K562 (cell line): ENCODE measurements around the gene KCNK1. TPM values are rescaled to one million over a fixed set of nuclear protein-coding genes. Genes with fewer than 3 reads are reported as not detected.
A peak's percentile ranks its signal among the peaks of the same experiment; 100 is the strongest.

Experiments
- BCL6 ChIP-seq: fragments of 250-450 bp; sonication (Bioruptor Pico); IDR thresholded peaks from 2 replicates; pipeline ENCODE4 v1.4.0; 2020
- CBFA2T2 ChIP-seq: fragments of 450-650 bp; conservative IDR thresholded peaks from 2 replicates; pipeline ENCODE4 v1.6.1; 2017; ENCODE audit warnings: mild to moderate bottlenecking
- CXXC5 ChIP-seq: fragments of 250-450 bp; sonication (Bioruptor Pico); IDR thresholded peaks from 2 replicates; pipeline ENCODE4 v1.8.0; 2022; ENCODE audit warnings: inconsistent platforms, mild to moderate bottlenecking, moderate library complexity
- HDAC3 ChIP-seq: fragments of 450-650 bp; IDR thresholded peaks from 2 replicates; pipeline ENCODE4 v1.6.1; 2018; ENCODE audit warnings: borderline replicate concordance, mild to moderate bottlenecking, moderate library complexity; ENCODE audit not compliant: partially characterized antibody
- LARP7 ChIP-seq: fragments of 450-650 bp; IDR thresholded peaks from 2 replicates; pipeline ENCODE4 v1.6.1; 2016
- LEF1 ChIP-seq: fragments of 450-650 bp; IDR thresholded peaks from 2 replicates; pipeline ENCODE4 v1.6.1; 2016; ENCODE audit warnings: mild to moderate bottlenecking
- MAZ ChIP-seq, 2 experiments: fragments of 450-650 bp in 1 of 2; sonication (generic) in 1 of 2; formaldehyde crosslinking; IDR thresholded peaks in 1 of 2; conservative IDR thresholded peaks in 1 of 2; 2 replicates each; pipeline versions ENCODE4 v1.4.0 to v1.5.0; 2020; ENCODE audit warnings: mild to moderate bottlenecking in 1 of 2, missing genetic modification reagents in 1 of 2
- MTA2 ChIP-seq: fragments of 450-650 bp; IDR thresholded peaks from 2 replicates; pipeline ENCODE4 v1.6.1; 2016; ENCODE audit warnings: low read depth
- MYNN ChIP-seq, 2 experiments: sonication (generic); formaldehyde crosslinking in 1 of 2; IDR thresholded peaks; 2 replicates each; pipeline versions ENCODE4 v1.5.0 to v1.6.1; 2016 to 2020; ENCODE audit warnings: antibody characterized with exemption in 1 of 2, missing genetic modification reagents in 1 of 2
- NCOA1 ChIP-seq: fragments of 450-650 bp; IDR thresholded peaks from 2 replicates; pipeline ENCODE4 v1.6.1; 2016; ENCODE audit warnings: low read depth
- PCBP2 ChIP-seq: fragments of 200-400 bp; formaldehyde crosslinking; IDR thresholded peaks from 2 replicates; pipeline ENCODE4 v1.6.1; 2018; ENCODE audit warnings: low read length, low read depth, mild to moderate bottlenecking, moderate library complexity; ENCODE audit not compliant: poor library complexity, severe bottlenecking
- POLR3A ChIP-seq: IDR thresholded peaks from 2 replicates; pipeline ENCODE4 v1.6.1; 2011; ENCODE audit warnings: borderline replicate concordance, mild to moderate bottlenecking, moderate library complexity; ENCODE audit not compliant: insufficient read length, insufficient read depth; ENCODE audit errors: extremely low read depth
- RBM14 ChIP-seq: fragments of 200-400 bp; formaldehyde crosslinking; IDR thresholded peaks from 2 replicates; pipeline ENCODE4 v1.6.1; 2018; ENCODE audit warnings: low read depth, mild to moderate bottlenecking, low read length, moderate library complexity, borderline replicate concordance; ENCODE audit not compliant: insufficient read depth
- SIX5 ChIP-seq, 2 experiments: IDR thresholded peaks; 2 replicates each; pipeline ENCODE4 v1.6.1; 2011; ENCODE audit warnings: low read length in 2 of 2, borderline replicate concordance in 1 of 2, low read depth in 1 of 2, mild to moderate bottlenecking in 1 of 2, moderate library complexity in 1 of 2; ENCODE audit not compliant: insufficient read depth in 1 of 2
- SMAD1 ChIP-seq: fragments of 150-350 bp; IDR thresholded peaks from 2 replicates; pipeline ENCODE4 v1.6.1; 2014; ENCODE audit warnings: low read length, low read depth; ENCODE audit not compliant: partially characterized antibody
- SMARCA4 ChIP-seq: fragments of 450-650 bp; IDR thresholded peaks from 2 replicates; pipeline ENCODE4 v1.6.1; 2016
- WHSC1 ChIP-seq: IDR thresholded peaks from one replicate; pipeline ENCODE4 v1.6.1; 2012; ENCODE audit warnings: low read length, control low read depth, inconsistent platforms
- ZNF121 ChIP-seq: sonication (generic); formaldehyde crosslinking; conservative IDR thresholded peaks from 2 replicates; pipeline ENCODE4 v1.8.0; 2022; ENCODE audit warnings: missing genetic modification reagents
- ZNF134 ChIP-seq: fragments of 250-450 bp; sonication (Bioruptor Pico); conservative IDR thresholded peaks from 2 replicates; pipeline ENCODE4 v1.4.0; 2020
- ZNF384 ChIP-seq: IDR thresholded peaks from 2 replicates; pipeline ENCODE4 v1.6.1; 2012; ENCODE audit warnings: low read depth, low read length, improper control_type of control experiment
- polyA plus RNA-seq, 8 experiments: library from polyadenylated mRNA; depleted of rRNA in 4 of 8; stranded (reverse) in 5 of 8; unstranded in 3 of 8; fragments of >200 nt; fragmentation: Nextera tagmentation in 2 of 8; fragmentation: Illumina TruSeq in 1 of 8; extraction: Ambion mirVana in 2 of 8; extraction: Trizol in 1 of 8; gene quantifications; 2 replicates each; pipeline versions ENCODE4 v1.2.1 to v1.2.3, GENCODE V29; 2011 to 2014; ENCODE audit warnings: inconsistent platforms in 1 of 8, missing spikeins in 1 of 8
- total RNA-seq, 7 experiments: library from RNA; depleted of rRNA in 6 of 7; stranded (reverse); fragments of >200 nt in 6 of 7; fragmentation: Illumina TruSeq in 2 of 7; extraction: Trizol in 2 of 7; gene quantifications; 2 replicates each; pipeline versions ENCODE4 v1.2.1 to v1.2.3, GENCODE V29; 2011 to 2021; ENCODE audit warnings: low replicate concordance in 1 of 7
- TF ChIP-seq, protein P1 (sequence below): fragments of 250-450 bp; sonication (Bioruptor Pico); IDR thresholded peaks from 2 replicates; pipeline ENCODE4 v1.5.0; 2021; ENCODE audit warnings: mild to moderate bottlenecking, borderline replicate concordance
- TF ChIP-seq, protein P2 (sequence below): fragments of 250-450 bp; sonication (Bioruptor Pico); IDR thresholded peaks from 2 replicates; pipeline ENCODE4 v1.5.1; 2021; ENCODE audit warnings: mild to moderate bottlenecking
- TF ChIP-seq, protein P3 (sequence below): fragments of 450-650 bp; IDR thresholded peaks from 2 replicates; pipeline ENCODE4 v1.6.1; 2016; ENCODE audit warnings: mild to moderate bottlenecking

Gene KCNK1
- total and polyA plus RNA-seq, 9 of the 15 experiments (the other 6 are each of a cell fraction or from before 2014, with no cell fraction given), result 3.1 to 22.7 (median 6.0) TPM

DNA sequence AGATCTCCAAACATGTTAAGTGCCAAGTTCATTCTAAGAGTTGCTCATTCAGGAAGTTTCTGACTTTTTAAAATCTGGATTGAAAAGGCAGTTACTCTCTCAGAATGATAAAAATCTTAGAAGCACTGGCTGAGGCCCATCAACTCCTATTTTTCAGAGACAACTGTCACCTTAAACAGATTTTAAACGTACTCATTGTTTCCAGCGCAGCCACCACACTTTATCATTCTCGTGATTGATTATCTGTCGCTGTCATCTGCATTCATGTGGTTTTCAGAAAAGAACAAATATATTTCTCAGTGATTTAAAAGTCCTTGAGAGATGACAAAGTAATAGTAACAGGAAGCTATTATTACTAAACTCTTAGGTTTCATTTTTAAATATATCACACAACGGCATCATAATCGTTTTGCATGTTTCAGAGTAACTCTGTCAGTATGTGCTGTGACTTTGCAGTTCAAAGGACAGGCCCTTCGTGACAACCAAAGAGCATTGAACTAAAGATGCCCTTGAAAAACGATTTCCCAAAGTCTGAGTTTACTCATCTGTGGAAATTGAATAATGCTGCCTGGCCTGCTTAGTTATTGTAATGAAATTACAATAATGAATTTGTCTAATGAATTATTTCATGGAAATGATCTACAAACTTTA, 14.9 kb upstream of the KCNK1 start (continued):
- TF ChIP-seq PCBP2 (no peak), MTA2 (0 out of 2 replicates have a peak, but pooled peaks have one; percentile 17), NCOA1 (no peak), LARP7 (no peak), ZNF134 (CRISPR knock-in tag) (no peak), LEF1 (peak; percentile 50; the same call in 1 of the 2 replicates), SMARCA4 (peak; percentile 59), BCL6 (CRISPR knock-in tag) (no peak), ZNF384 (no peak), MYNN (IDR thresholded peaks at IDR 0.05) (0 out of 2 replicates have a peak, but pooled peaks have one; percentile 30), MYNN (CRISPR knock-in tag; IDR thresholded peaks at IDR 0.05) (no peak), SIX5 (IDR thresholded peaks at IDR 0.05; ENCODE audit: borderline replicate concordance in 1 of 2, insufficient read depth in 1 of 2, low read depth in 1 of 2, low read length in 2 of 2) (no peak), HDAC3 (no peak), CXXC5 (CRISPR knock-in tag) (0 out of 2 replicates have a peak, but pooled peaks have one; percentile 22), WHSC1 (no peak), ZNF121 (CRISPR knock-in tag) (no peak), RBM14 (no peak), CBFA2T2 (peak; percentile 20; the same call in 1 of the 2 replicates), SMAD1 (no peak), POLR3A (no peak), MAZ (CRISPR knock-in tag; conservative IDR thresholded peaks at IDR 0.05 in 1 of 2, IDR thresholded peaks at IDR 0.05 in 1 of 2) (no peak)
- TF ChIP-seq, protein P1, sequence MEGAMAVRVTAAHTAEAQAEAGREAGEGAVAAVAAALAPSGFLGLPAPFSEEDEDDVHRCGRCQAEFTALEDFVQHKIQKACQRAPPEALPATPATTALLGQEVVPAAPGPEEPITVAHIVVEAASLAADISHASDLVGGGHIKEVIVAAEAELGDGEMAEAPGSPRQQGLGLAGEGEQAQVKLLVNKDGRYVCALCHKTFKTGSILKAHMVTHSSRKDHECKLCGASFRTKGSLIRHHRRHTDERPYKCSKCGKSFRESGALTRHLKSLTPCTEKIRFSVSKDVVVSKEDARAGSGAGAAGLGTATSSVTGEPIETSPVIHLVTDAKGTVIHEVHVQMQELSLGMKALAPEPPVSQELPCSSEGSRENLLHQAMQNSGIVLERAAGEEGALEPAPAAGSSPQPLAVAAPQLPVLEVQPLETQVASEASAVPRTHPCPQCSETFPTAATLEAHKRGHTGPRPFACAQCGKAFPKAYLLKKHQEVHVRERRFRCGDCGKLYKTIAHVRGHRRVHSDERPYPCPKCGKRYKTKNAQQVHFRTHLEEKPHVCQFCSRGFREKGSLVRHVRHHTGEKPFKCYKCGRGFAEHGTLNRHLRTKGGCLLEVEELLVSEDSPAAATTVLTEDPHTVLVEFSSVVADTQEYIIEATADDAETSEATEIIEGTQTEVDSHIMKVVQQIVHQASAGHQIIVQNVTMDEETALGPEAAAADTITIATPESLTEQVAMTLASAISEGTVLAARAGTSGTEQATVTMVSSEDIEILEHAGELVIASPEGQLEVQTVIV (CRISPR knock-in tag), result no peak
- TF ChIP-seq, protein P2, sequence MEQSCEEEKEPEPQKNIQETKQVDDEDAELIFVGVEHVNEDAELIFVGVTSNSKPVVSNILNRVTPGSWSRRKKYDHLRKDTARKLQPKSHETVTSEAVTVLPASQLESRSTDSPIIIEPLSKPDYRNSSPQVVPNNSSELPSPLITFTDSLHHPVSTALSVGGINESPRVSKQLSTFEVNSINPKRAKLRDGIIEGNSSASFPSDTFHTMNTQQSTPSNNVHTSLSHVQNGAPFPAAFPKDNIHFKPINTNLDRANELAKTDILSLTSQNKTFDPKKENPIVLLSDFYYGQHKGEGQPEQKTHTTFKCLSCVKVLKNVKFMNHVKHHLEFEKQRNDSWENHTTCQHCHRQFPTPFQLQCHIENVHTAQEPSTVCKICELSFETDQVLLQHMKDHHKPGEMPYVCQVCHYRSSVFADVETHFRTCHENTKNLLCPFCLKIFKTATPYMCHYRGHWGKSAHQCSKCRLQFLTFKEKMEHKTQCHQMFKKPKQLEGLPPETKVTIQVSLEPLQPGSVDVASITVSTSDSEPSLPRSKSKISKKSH (CRISPR knock-in tag), result no peak
- TF ChIP-seq, protein P3, sequence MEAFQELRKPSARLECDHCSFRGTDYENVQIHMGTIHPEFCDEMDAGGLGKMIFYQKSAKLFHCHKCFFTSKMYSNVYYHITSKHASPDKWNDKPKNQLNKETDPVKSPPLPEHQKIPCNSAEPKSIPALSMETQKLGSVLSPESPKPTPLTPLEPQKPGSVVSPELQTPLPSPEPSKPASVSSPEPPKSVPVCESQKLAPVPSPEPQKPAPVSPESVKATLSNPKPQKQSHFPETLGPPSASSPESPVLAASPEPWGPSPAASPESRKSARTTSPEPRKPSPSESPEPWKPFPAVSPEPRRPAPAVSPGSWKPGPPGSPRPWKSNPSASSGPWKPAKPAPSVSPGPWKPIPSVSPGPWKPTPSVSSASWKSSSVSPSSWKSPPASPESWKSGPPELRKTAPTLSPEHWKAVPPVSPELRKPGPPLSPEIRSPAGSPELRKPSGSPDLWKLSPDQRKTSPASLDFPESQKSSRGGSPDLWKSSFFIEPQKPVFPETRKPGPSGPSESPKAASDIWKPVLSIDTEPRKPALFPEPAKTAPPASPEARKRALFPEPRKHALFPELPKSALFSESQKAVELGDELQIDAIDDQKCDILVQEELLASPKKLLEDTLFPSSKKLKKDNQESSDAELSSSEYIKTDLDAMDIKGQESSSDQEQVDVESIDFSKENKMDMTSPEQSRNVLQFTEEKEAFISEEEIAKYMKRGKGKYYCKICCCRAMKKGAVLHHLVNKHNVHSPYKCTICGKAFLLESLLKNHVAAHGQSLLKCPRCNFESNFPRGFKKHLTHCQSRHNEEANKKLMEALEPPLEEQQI, result peak; percentile 16; the same call in 1 of the 2 replicates
